ENCODE measurements around the gene RPS6KL1.

The RPS6KL1 gene, protein sequence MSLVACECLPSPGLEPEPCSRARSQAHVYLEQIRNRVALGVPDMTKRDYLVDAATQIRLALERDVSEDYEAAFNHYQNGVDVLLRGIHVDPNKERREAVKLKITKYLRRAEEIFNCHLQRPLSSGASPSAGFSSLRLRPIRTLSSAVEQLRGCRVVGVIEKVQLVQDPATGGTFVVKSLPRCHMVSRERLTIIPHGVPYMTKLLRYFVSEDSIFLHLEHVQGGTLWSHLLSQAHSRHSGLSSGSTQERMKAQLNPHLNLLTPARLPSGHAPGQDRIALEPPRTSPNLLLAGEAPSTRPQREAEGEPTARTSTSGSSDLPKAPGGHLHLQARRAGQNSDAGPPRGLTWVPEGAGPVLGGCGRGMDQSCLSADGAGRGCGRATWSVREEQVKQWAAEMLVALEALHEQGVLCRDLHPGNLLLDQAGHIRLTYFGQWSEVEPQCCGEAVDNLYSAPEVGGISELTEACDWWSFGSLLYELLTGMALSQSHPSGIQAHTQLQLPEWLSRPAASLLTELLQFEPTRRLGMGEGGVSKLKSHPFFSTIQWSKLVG

DNA sequence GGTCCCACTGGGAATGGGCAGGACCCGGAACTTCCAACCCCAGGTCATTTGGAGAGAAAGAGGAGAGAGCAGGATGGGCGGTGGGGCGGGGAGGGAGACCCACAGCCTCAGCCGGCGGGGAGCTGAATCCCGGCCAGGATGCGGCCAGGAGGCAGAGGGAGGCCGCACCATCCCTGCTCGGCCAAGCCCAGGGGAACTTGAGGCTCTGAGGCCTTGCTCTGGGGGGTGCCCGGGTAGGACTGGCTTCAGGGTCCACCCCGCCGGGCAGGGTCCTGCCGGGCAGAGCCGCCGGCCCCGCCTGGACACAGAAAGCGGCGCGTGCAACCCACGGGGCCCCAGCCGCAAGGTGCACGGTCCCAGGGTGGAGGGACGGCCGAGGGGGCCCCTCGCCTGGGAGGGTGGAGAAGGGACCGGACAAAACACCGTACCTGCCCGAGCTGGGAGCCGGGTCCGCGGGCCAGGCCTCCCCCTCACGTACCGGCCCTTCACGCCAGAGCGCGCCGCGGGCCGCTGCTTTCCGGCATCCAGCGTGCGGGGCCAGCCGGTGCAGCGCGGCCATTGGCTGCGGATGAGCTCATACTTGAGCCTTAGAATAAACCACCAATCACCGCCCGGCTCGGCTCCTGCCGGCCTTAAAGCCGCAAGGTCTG is at the start of gene RPS6KL1:
RPS6KL1 (minus strand) TSS at position 509 of the 650 bp plus-strand sequence. CDS start 1,719 bp downstream, outside the sequence.
- DNase-seq, result peak; percentile 80

DNA sequence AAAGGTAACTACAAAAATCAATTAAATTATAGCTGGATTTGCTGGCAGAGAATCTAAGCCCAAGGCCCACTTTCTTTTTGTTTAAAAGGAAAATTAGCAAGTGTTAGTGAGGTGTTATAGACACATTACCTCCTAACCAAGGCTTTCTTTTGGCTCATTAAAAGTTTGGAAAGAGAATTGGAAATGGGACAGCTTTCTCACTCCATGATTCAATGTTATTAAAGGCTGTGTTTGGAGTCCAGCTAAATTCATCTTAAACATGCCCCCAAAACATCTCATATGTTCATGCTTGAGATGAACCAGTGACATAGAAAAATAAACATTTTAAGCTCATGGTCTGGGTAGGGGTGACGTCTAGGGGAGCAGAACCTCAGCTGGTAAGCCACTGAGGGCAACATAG is 45.8 kb upstream of the RPS6KL1 start:
- no peak for DNase-seq

- no peak for DNase-seq
Observed at GRCh38 chr14:74965486-74966153, 42.6 kb upstream of the RPS6KL1 start.

DNA sequence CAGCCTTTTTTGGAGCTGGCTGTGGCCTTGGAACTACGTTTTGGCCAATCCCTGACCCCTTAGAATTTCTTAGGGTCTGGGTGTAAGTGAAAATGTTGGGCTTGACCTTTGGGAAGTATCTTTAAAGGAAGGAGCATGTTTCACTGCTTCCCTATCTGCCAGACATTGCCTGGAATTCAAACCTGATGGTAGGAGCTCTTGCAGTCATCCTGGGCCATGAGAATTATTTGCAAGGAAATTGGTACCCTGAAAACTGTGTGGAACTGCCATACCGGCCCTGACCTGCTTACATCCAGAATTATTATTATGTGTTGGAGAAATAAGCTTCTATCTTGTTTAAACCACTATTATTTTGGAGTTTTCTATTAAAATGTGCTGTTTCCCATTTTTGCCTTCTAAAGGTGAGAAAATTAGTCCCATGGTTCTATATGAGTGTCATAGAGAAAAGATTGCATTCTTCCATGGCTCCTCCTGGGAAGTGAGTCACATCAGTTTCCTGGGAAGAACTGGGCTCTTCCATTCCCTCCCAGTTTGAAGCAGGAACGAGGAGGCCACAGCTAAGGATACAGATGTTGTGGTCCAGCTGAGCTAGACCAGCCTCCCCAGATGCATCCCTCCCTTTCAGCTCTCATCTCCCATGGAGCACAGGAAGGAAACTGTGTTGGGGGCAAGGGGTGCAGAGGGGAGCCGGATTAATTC is 41.9 kb upstream of the RPS6KL1 start:
- no peak for DNase-seq

DNA sequence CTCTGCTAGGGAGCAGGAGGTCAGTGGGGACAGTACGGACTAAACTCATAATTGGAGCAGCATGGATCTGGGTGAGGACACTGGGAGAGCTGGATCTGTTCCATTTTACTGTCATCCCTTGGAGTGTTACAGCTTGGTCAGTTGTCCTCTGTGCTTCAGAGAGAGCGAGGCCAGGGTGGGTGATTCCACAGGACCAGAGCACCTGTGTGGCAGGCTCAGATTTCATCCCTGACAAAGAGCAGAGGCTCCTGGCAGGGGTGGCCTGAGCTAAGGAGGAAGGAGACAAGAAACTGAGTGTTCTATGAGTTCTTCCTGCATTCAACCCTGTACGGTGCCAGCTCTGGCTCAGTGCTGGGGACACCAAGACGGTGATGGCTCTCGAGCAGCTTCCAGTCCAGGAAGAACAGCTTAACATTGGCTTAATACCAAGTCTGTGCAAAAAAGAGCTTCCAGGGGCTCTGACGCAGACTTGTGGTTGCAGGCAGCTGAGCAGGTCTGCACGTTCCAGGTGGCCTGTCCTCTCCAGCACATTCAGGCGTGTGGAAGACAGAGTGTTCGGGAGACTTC is 40.7 kb upstream of the RPS6KL1 start:
- DNase-seq, result no peak

DNA sequence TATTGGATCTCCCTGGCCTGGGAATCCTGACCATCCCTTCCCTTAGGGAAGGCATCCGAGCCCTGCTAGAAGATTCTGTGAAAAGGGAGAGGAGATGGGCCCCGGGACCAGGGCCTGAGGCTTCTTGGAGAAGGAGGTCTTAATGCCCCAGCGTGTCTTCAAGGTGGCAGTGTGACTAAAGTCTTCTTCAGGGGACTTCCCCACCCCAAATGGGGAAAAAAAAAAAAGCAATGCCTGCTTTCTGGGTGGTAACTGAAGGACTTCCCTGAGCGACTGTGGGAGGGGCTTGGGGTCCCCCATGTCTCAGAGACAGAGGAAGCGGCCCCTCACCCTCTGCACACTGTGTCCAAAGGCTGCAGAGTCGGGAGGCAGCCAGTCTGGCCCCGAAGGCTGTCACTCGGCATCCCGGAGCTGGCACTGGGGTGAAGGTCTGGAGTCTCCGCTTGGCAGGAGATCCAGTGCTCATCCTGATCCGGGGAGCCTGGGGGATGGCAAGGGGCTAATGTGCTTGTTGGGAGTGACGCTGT is 40.2 kb upstream of the RPS6KL1 start:
- no peak for DNase-seq

DNA sequence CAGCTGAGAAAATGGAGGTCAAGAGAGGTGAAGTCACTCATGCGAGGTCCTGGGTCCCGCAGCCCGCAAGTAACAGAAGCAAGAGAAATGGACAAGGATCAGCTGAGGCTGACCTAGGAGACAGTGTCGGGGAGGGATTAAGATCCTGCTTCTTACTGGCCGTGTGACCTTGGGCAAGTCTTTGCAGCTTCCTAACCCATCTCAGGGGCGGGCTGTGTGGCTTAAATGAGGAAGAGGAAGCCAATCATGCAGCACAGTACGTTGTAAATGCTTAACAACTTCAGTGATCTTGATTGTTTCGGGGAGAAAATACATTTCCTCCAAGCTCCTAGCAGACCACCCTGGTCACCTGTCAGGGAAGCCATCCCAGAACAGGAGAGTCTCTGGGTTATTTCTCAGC is 39.4 kb upstream of the RPS6KL1 start:
- no peak for DNase-seq

DNA sequence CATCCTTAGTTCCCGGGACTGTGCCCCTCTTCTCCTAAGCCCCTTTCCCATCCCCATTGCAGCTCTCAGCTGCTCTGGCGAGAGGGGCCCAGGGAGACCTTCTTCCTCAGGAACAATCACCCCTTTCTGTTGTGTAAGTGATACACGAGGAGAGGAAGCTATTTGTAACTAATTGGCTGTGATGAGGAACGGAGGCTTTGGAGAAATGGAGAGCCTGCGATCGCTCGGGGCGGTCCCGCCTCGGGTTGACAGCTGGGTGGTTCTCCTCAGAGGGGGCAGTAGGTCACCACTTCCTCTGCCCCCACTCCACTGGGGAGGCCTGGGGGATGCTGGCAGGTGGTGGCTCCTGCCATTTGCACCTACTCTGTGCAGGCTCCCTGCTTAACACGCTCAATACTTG is 39.0 kb upstream of the RPS6KL1 start:
- no peak for DNase-seq

DNA sequence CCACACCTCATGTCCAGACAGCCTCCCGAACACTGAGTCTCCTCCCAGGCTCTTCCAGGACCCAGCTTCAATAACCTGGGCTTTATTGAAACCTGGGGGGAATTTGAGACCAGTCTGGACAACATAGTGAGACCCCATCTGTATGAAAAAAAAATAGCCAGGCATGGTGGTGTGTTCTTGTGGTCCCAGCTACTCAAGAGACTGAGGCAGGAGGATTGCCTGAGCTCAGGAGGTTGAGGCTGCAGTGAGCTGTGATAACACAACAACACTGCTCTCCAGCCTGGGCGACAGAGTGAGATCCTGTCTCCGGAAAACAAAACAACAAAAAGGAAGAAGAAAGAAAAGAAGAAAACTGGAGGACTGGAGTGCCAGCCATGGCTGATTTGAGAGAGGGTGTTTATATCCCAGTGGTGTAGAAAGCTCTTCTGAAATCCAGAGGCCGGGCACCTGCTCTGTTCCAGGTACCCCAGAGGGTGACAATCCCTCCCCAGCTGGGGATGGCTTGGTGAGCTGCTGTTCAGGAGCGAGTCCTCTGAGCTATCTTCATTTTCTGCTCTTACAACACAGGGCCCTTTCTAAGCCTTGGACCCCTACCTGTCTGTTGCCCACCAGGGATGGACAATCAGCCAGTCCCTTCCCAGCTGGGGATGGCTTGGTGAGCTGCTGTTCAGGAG is 38.3 kb upstream of the RPS6KL1 start:
- no peak for DNase-seq

GRCh38 chr14:74960736-74961135 is 37.7 kb upstream of the RPS6KL1 start:
- DNase-seq, result no peak

GRCh38 chr14:74959596-74960180 is 36.6 kb upstream of the RPS6KL1 start:
- DNase-seq, result no peak

DNA sequence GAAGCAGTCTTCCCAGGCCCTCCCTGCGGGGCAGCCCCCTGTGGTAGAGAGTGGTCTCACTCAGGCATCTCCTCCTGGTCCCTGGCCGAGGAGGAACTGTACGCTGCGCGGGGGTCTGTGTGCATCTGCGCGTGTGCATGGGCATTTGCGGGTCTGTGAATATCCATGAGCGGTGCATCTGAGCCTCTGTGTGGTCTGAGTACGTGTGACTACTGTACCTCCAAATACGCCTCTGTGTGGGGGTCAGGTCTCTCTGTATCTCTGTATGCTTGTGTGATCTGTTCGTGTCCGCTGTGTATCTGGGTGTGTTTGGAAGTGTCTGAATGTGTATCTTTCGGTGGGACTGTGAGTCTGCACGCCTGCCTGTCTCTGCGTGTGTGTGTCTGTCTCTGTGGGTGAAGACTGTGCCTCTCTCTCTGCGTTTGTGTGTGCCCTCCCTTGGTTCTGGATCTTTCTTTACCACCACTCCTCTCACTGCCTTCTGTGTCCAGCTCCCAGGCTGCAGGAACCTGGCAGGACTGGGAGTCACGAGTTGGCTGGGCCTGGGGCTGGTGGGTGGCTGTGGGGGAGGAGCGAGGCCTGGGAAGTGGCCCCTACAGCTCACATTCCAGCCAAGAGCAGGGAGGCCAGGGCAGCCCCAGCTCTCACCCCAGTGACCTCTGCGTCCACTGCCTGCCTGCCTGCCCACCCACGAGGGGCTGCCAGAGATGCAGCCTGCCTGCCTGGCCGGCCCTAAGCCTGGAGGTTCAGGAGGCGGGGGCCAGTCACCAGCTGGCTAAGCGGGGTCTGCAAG is 33.4 kb upstream of the RPS6KL1 start:
- DNase-seq, result no peak

DNA sequence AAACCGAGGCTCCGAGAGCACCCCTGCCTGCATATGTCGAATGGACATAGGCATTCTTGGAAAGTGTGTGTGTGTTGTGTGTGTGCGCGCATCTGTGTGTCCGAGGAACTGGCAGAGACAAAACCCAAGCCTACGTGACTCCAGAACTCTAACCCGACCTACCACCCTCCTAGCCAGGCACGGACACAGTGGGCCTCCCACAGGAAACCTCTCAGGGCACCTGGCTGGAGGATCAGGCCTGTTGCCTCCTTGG is 32.9 kb upstream of the RPS6KL1 start:
- no peak for DNase-seq

DNA sequence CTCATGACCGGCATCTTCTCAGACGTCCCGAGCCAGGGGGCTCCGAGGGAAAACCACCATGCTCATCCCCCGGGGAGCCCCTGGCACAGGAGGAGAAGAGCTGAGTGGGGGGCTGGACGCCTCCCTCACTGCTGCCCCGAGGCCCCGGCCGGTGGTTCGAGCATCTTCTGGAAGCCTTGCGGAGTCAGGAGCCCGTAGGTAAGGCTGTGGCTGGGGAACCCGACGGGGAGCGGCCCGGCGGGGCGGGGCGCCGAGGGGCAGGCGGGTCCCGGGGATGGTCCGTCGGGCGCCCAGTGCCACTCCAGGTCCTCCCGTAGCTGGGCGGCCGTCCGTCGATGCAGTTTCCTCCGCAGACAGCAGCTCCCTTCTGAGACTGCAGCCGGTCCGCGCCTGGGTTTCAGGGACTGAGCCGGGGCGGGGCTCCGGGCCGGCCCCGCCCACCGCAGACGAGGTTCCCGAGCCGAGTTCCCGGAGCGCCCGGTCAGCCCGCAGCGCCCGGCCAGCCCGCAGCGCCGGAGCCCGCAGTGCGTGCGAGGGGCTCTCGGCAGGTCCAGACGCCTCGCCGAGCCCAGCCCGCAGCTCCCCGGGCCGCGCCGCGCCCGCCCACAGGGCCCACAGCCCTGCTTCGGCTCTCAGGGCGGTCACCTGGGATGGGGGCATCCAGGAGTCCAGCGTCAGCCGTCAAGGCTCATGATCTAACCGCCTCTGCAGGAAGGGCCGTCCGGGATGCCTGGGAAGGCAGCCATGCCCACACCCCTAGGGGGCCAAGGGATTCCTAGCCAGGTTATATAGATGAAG is 32.4 kb upstream of the RPS6KL1 start, which contains the start of gene PGF:
PGF (minus strand) TSS at position 369 of the 798 bp plus-strand sequence; CDS start at position 14, 355 bp downstream.
- DNase-seq, result peak; percentile 19

DNA sequence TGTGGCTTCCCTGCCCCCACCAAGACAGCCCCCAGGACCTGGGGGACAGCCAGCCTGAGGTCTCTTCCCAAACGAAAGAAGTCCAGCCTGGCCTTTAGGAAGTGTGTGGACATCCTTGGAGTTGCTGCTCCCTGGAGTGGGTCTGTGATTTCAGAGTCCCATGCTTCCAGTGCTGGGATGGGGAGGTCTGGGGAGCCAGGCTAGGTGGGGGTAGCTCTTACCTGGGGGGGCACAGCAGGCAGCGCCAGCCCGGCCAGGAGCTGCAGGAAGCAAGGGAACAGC is 31.8 kb upstream of the RPS6KL1 start:
- no peak for DNase-seq

- peak; percentile 75 for DNase-seq
Observed at GRCh38 chr14:74954232-74954946, 31.3 kb upstream of the RPS6KL1 start.

DNA sequence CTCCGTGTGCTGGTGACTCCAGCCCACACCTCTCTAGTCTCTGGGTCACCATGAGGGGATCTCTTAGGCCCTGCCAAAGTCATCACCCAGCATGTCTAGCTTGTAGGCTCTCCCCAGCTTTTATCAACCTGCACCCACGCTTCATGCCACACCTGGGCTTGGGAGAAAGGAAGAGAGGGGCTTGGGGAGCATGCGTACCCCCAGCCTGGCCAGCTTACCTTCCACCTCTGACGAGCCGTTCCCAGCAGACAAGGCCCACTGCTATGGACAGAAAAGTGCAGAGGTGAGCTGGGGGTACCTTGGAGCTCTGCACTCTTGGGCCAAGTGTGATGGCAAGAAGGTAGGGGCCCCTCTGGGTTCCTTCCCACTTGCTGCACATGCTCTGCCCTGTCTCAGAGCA is 30.6 kb upstream of the RPS6KL1 start:
- DNase-seq, result no peak

DNA sequence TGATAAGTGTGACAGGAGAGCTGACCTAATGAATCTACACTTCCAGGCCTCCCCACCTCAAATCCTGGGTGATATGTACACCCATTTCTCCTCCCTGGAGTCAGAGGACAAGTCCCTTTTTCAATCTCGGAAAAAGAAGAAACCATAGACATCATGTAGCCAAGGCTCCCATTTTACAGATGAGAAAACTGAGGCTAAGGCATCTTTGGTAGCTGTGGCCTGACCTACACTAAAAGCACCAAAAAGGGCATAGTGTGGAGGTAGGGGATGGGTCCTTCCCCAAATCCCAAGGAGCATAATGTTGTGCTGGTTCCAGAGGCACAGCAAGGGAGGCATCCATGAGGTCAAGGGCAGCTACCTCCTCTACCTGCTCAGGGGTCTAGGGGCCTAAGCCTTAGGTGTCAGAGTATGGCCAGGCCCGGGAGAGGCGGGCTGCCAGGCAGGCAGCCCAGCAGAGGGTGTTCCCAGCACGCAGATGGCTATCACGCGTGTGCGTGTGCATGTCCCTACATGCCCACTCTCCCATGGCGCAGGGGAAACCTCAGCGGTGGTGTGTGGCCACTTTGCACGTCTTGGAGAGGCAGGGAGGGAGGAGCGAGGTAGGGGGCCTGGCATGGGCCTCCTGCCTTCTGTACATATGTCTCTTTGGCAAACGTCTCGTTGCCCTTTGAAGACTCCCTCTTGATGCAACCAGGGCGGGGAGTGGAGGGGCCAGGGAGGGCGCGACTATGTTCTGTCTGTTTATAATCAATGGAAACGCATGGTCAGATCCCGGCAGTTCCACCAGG is 29.8 kb upstream of the RPS6KL1 start:
- no peak for DNase-seq
